ENCODE results near the gene OR8G5.
"Not testable (repeated sequence)": the region's sequence is repeated elsewhere in the genome, so short reads cannot be mapped to it uniquely, and the experiment has no call there.

Gene OR8G5

DNA sequence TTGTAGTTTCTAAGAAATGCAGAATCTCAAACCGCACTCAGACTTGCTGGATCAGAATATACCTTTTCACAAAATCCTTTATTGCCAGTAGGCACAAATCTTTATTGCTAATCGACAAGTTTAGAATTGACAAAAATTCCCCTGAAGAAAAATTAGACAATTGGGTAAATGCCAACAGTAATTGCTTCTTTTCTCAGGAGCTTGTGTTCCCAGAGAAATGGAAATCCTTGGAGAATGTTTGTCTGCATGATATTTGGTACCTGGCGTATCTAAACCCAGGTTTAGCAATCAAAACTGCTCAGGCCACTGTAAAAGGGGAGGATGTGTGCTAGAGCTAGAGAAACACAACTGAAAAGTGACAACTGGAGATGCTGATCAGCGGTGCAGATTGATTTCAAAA lies at the start of gene OR8G5:
TSS of gene OR8G5 (plus strand) at position 301 of the 400 bp plus-strand sequence. CDS start 8,556 bp downstream, outside the sequence.
- Histone ChIP-seq H3K9ac (ENCODE audit: low read length) (no peak within 1 kb of the TSS), H3K27ac (ENCODE audit: low read length) (no peak within 1 kb of the TSS), H3K4me1 (ENCODE audit: control insufficient read depth, low read depth, low read length) (no peaks in the 10 kb centered on the region), H3K4me3 (ENCODE audit: low read length) (no peak within 1 kb of the TSS), H3K9me3 (ENCODE audit: control insufficient read depth, low read depth, low read length) (no peaks in the 10 kb centered on the region), H3K36me3 (ENCODE audit: control insufficient read depth, low read depth, low read length) (no peaks in the 10 kb centered on the region), H3K27me3 (ENCODE audit: control insufficient read depth, insufficient read depth, low read length) (no peaks in the 10 kb centered on the region)

- Histone ChIP-seq H3K4me3 (ENCODE audit: low read length) (no peak overlapping the region), H3K9ac (ENCODE audit: low read length) (no peak overlapping the region), H3K9me3 (ENCODE audit: control insufficient read depth, low read depth, low read length) (no peaks in the 10 kb centered on the region), H3K27me3 (ENCODE audit: control insufficient read depth, insufficient read depth, low read length) (no peaks in the 10 kb centered on the region), H3K36me3 (ENCODE audit: control insufficient read depth, low read depth, low read length) (no peaks in the 10 kb centered on the region), H3K27ac (ENCODE audit: low read length) (no peak overlapping the region), H3K4me1 (ENCODE audit: control insufficient read depth, low read depth, low read length) (no peaks in the 10 kb centered on the region)
These were observed 48.9 kb upstream of the OR8G5 start for GRCh38 chr11:124207102-124207792.

DNA sequence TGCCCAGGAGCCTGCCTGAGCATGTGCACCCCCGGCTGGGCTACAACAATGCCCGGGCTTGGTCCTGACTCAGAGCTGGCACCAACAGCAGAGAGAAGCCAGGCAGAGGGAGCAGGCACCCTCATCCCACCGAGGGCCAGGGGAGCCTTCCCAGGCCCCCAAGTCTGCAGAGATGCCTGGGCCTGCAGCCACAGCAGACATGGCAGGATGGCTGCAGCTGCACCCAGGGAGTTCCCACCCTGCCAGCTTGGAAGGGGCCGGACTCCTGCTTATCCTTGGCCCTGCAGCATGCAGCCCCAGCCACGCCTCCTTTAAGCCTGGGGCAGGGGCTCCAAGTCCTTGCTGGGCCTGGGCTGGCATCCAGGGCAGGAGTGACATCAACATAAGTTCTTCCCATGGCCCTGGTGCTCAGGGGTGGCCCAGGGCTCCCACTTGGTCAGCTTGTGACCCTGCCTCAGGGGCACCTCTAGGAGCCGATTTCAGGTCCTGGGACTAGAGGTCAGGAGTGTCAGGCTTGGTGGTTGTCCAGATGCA lies 46.3 kb upstream of the OR8G5 start:
- Histone ChIP-seq H3K27me3 (ENCODE audit: control insufficient read depth, insufficient read depth, low read length) (no peaks in the 10 kb centered on the region), H3K4me1 (ENCODE audit: control insufficient read depth, low read depth, low read length) (no peaks in the 10 kb centered on the region), H3K9ac (ENCODE audit: low read length) (no peak overlapping the region), H3K4me3 (ENCODE audit: low read length) (no peak overlapping the region), H3K9me3 (ENCODE audit: control insufficient read depth, low read depth, low read length) (no peaks in the 10 kb centered on the region), H3K36me3 (ENCODE audit: control insufficient read depth, low read depth, low read length) (no peaks in the 10 kb centered on the region), H3K27ac (ENCODE audit: low read length) (no peak overlapping the region)

DNA sequence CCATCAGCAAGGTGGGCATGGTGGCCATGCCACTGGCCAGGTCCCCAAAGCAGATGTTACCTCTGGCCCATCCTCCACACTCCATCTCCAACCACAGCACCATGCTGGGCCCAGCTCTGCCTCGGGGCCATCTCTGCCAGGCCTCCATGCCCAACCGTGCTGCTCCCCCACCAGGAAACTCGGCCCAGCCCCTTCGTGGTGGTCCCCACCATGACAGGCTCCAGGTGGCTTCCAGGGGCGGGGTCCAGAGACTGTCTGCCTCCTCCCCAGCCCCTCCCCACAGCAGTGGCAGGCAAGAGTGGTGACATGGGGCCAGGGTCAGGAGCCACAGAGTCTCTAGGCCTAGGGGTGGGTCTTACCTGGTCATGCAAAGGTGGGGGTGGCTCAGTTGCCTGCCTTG lies 45.8 kb upstream of the OR8G5 start:
- H3K4me3 ChIP-seq (ENCODE audit: low read length) = no peak overlapping the region
- no peaks in the 10 kb centered on the region for H3K4me1 ChIP-seq (ENCODE audit: control insufficient read depth, low read depth, low read length)
- no peaks in the 10 kb centered on the region for H3K9me3 ChIP-seq (ENCODE audit: control insufficient read depth, low read depth, low read length)
- no peak overlapping the region for H3K27ac ChIP-seq (ENCODE audit: low read length)
- no peaks in the 10 kb centered on the region for H3K27me3 ChIP-seq (ENCODE audit: control insufficient read depth, insufficient read depth, low read length)
- H3K36me3 ChIP-seq (ENCODE audit: control insufficient read depth, low read depth, low read length) = no peaks in the 10 kb centered on the region
- H3K9ac ChIP-seq (ENCODE audit: low read length) = no peak overlapping the region

GRCh38 chr11:124211321-124211720 lies 44.9 kb upstream of the OR8G5 start:
- Histone ChIP-seq H3K36me3 (ENCODE audit: control insufficient read depth, low read depth, low read length) (no peaks in the 10 kb centered on the region), H3K27ac (ENCODE audit: low read length) (no peak overlapping the region), H3K9me3 (ENCODE audit: control insufficient read depth, low read depth, low read length) (no peaks in the 10 kb centered on the region), H3K4me1 (ENCODE audit: control insufficient read depth, low read depth, low read length) (no peaks in the 10 kb centered on the region), H3K9ac (ENCODE audit: low read length) (no peak overlapping the region), H3K27me3 (ENCODE audit: control insufficient read depth, insufficient read depth, low read length) (no peaks in the 10 kb centered on the region), H3K4me3 (ENCODE audit: low read length) (no peak overlapping the region)

- no peak overlapping the region for H3K27ac ChIP-seq (ENCODE audit: low read length)
- no peaks in the 10 kb centered on the region for H3K4me1 ChIP-seq (ENCODE audit: control insufficient read depth, low read depth, low read length)
- H3K9ac ChIP-seq (ENCODE audit: low read length) = no peak overlapping the region
- H3K36me3 ChIP-seq (ENCODE audit: control insufficient read depth, low read depth, low read length) = no peaks in the 10 kb centered on the region
- H3K4me3 ChIP-seq (ENCODE audit: low read length) = no peak overlapping the region
- H3K27me3 ChIP-seq (ENCODE audit: control insufficient read depth, insufficient read depth, low read length) = no peaks in the 10 kb centered on the region
- H3K9me3 ChIP-seq (ENCODE audit: control insufficient read depth, low read depth, low read length) = no peaks in the 10 kb centered on the region
These were observed 42.1 kb upstream of the OR8G5 start for GRCh38 chr11:124214027-124214426.

DNA sequence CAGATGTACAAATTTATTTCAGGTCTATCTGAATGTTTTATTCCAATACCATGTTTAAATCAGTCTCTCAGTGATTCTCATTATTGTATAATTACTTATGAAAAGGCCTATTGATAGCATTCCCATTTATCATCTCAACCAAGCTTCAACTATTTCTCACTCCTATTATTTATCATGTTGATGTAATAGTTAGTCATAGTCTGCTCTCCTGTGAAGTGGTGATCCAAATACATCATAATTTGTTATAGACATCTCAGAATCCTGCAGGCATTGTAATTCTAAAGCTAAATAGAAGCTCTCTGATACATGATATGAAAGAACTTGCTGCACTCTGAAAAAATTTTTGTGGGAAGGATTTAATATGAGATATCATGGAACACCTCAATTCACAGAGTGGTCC lies 37.0 kb upstream of the OR8G5 start:
- Histone ChIP-seq H3K9me3 (ENCODE audit: control insufficient read depth, low read depth, low read length) (no peaks in the 10 kb centered on the region), H3K36me3 (ENCODE audit: control insufficient read depth, low read depth, low read length) (no peaks in the 10 kb centered on the region), H3K4me1 (ENCODE audit: control insufficient read depth, low read depth, low read length) (no peaks in the 10 kb centered on the region), H3K27me3 (ENCODE audit: control insufficient read depth, insufficient read depth, low read length) (no peaks in the 10 kb centered on the region), H3K9ac (ENCODE audit: low read length) (no peak overlapping the region), H3K27ac (ENCODE audit: low read length) (no peak overlapping the region), H3K4me3 (ENCODE audit: low read length) (no peak overlapping the region)

GRCh38 chr11:124222407-124222806 lies 33.8 kb upstream of the OR8G5 start:
- Histone ChIP-seq H3K27ac (ENCODE audit: low read length) (no peak overlapping the region), H3K4me3 (ENCODE audit: low read length) (no peak overlapping the region), H3K9ac (ENCODE audit: low read length) (no peak overlapping the region), H3K36me3 (ENCODE audit: control insufficient read depth, low read depth, low read length) (no peaks in the 10 kb centered on the region), H3K4me1 (ENCODE audit: control insufficient read depth, low read depth, low read length) (no peaks in the 10 kb centered on the region), H3K9me3 (ENCODE audit: control insufficient read depth, low read depth, low read length) (no peaks in the 10 kb centered on the region), H3K27me3 (ENCODE audit: control insufficient read depth, insufficient read depth, low read length) (no peaks in the 10 kb centered on the region)

DNA sequence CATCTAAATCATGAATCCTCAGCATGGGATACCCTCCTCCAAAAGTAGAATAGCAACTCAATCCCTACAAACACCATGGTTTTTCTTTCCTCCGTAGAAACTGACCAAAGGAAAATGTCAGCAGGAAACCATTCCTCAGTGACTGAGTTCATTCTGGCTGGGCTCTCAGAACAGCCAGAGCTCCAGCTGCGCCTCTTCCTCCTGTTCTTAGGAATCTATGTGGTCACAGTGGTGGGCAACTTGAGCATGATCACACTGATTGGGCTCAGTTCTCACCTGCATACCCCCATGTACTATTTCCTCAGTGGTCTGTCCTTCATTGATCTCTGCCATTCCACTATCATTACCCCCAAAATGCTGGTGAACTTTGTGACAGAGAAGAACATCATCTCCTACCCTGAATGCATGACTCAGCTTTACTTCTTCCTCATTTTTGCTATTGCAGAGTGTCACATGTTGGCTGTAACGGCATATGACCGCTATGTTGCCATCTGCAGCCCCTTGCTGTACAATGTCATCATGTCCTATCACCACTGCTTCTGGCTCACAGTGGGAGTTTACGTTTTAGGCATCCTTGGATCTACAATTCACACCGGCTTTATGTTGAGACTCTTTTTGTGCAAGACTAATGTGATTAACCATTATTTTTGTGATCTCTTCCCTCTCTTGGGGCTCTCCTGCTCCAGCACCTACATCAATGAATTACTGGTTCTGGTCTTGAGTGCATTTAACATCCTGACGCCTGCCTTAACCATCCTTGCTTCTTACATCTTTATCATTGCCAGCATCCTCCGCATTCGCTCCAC lies 31.4 kb upstream of the OR8G5 start:
- not testable (repeated sequence) for H3K9ac ChIP-seq (ENCODE audit: low read length)

GRCh38 chr11:124225471-124225870 lies 30.7 kb upstream of the OR8G5 start:
- H3K4me3 ChIP-seq (ENCODE audit: low read length) = no peak overlapping the region
- H3K36me3 ChIP-seq (ENCODE audit: control insufficient read depth, low read depth, low read length) = no peaks in the 10 kb centered on the region
- H3K27me3 ChIP-seq (ENCODE audit: control insufficient read depth, insufficient read depth, low read length) = no peaks in the 10 kb centered on the region
- no peak overlapping the region for H3K9ac ChIP-seq (ENCODE audit: low read length)
- no peaks in the 10 kb centered on the region for H3K9me3 ChIP-seq (ENCODE audit: control insufficient read depth, low read depth, low read length)
- no peak overlapping the region for H3K27ac ChIP-seq (ENCODE audit: low read length)
- H3K4me1 ChIP-seq (ENCODE audit: control insufficient read depth, low read depth, low read length) = no peaks in the 10 kb centered on the region

More for the DNA sequence above, 31.4 kb upstream of the OR8G5 start:
- not testable (repeated sequence) for H3K36me3 ChIP-seq (ENCODE audit: control insufficient read depth, low read depth, low read length); H3K27ac ChIP-seq (ENCODE audit: low read length); H3K9me3 ChIP-seq (ENCODE audit: control insufficient read depth, low read depth, low read length); H3K4me1 ChIP-seq (ENCODE audit: control insufficient read depth, low read depth, low read length); H3K4me3 ChIP-seq (ENCODE audit: low read length); H3K27me3 ChIP-seq (ENCODE audit: control insufficient read depth, insufficient read depth, low read length)

GRCh38 chr11:124233376-124233775 lies 22.8 kb upstream of the OR8G5 start:
- H3K9ac ChIP-seq (ENCODE audit: low read length) = no peak overlapping the region
- H3K9me3 ChIP-seq (ENCODE audit: control insufficient read depth, low read depth, low read length) = no peaks in the 10 kb centered on the region
- H3K4me3 ChIP-seq (ENCODE audit: low read length) = no peak overlapping the region
- no peaks in the 10 kb centered on the region for H3K27me3 ChIP-seq (ENCODE audit: control insufficient read depth, insufficient read depth, low read length)
- no peaks in the 10 kb centered on the region for H3K36me3 ChIP-seq (ENCODE audit: control insufficient read depth, low read depth, low read length)
- H3K4me1 ChIP-seq (ENCODE audit: control insufficient read depth, low read depth, low read length) = no peaks in the 10 kb centered on the region
- no peak overlapping the region for H3K27ac ChIP-seq (ENCODE audit: low read length)

Measured in iPS-18a (cell line).